NCI-H2107 treated with DMSO at 0.1 percent for 48 hours (cell line): ENCODE measurements around the gene IFT80.

Experiments
- DNase-seq: peaks from one replicate; lab custom pipeline; 2025; ENCODE audit not compliant: unreplicated experiment; lab: John Stamatoyannopoulos, UW

The IFT80 gene

DNA sequence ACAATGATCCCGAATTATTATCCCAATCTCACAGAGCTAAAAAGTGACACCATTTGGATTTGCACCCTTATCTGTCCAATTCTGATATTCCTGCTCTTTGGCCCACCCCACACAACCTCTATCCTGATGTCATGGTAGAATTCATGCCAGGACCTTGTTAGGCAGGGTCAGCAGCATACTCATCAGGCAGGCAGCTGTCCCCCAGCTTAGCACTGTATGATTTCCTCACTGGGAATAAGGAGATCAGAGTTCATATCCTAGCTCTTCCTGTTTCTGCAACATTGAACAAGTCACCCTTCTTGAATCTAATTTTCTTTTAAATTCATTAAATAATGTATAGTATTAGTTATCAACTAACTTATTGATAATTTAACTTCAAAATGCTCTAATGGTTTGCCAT, 185.8 kb downstream of the IFT80 start:
- no peak for DNase-seq

DNA sequence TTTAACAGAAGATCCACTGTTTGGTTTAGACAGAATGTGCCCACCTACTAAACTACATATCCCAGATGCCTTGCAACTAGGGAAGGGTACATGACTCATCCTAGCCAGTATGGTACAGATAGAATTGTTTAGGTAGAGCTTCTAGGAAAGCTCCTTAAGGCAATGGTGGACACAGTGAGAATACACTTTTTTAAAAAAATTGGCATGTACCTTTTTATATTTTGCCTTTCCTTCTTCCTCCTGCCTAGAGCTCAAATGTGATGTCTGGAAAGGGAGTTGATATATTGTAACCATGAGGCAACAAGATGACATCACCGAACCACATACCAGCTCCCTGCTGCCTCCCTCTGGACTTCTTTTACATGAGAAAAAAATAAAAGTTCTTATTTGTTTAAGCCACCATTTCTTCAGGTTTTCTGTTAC, 188.2 kb downstream of the IFT80 start:
- DNase-seq, result peak; percentile 60

DNA sequence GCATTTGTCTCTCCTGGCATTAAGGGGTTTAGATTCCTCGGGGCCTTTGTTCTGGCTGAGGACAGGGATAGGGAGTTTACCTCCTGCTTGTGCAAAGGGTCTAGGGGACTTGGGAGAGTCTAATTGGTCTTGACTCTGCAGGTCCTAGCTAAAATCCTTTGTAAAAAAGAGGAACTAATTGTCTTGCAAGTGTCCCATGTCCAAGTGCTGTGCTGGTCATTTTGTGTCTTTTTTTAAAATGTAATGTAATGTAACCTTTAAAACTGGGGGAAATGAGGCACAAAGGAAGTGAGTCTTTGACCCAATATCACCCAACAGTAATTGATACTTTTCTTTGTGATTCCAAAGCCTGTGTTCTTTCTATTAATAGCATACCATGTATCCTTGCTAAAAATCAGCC, 188.7 kb downstream of the IFT80 start:
- DNase-seq, result no peak
